Esophagus muscularis mucosa (tissue), 3 donors: ENCODE measurements around the gene DISP3.

Source experiments
- CTCF ChIP-seq, 3 experiments: fragments of 200-600 bp in 2 of 3; fragments of 450-650 bp in 1 of 3; sonication (generic) in 2 of 3; IDR thresholded peaks; one replicate each; pipeline ENCODE4 v1.5.1; 2017 to 2019; ENCODE audit warnings: antibody characterized with exemption in 3 of 3, mild to moderate bottlenecking in 2 of 3, moderate library complexity in 1 of 3
- POLR2AphosphoS5 ChIP-seq, 2 donors: sonication (generic); formaldehyde crosslinking; IDR thresholded peaks; one replicate each; pipeline ENCODE4 v1.6.1; 2017; ENCODE audit warnings: antibody characterized with exemption in 2 of 2

GRCh38 chr1:11535761-11536572, 57.0 kb downstream of the DISP3 start:
- no peak for TF ChIP-seq CTCF (IDR thresholded peaks at IDR 0.05)
- no peak for TF ChIP-seq POLR2AphosphoS5 (IDR thresholded peaks at IDR 0.05)
